GM18868 (cell line): Measurements from ENCODE around the gene TTC9C.
"Not testable (repeated sequence)": the region's sequence is repeated elsewhere in the genome, so short reads cannot be mapped to it uniquely, and the experiment has no call there.

Experiments used
- ATAC-seq: cut with Tn5 transposase; IDR thresholded peaks from one replicate; pipeline ENCODE4 v1.9.1; 2021; ENCODE audit warnings: mild to moderate bottlenecking, moderate library complexity; ENCODE audit not compliant: unreplicated experiment

The TTC9C gene

DNA sequence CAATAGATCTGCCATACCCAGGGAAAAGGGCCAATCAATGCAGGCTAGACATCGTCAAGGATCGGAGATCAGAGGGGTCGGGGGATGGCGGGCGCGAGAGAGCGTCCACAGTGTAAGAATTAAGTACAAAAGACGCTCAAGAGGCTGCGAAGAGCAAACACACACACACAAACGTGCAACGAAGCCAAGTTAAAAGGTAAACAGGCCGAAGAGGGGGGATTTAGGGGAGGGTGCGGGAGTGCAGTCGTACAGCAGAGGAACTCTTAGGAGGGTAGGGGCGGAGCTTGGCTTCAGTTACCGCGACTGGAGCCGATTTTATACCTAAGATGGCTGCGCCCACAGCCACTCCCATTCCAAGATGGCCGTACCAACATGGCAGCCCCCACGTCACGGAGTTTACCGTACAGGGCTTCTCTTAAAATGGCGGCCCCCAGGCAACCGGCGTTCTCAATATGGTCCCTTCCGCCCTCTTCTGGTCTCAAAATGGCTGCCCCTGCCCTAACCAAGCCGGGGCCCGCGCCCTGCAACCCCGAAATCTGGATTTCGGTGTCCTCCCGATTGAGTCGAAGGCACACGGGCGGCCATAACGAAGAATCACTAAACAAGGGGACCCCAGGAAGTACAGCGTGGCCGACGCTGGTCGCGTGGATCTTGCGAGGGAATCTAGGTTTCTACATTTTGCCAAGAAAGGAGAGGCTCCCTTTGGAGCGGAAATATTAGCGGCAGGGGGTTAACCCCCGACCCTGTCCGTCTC, 18.9 kb upstream of the TTC9C start:
- peak; percentile 70 for ATAC-seq

DNA sequence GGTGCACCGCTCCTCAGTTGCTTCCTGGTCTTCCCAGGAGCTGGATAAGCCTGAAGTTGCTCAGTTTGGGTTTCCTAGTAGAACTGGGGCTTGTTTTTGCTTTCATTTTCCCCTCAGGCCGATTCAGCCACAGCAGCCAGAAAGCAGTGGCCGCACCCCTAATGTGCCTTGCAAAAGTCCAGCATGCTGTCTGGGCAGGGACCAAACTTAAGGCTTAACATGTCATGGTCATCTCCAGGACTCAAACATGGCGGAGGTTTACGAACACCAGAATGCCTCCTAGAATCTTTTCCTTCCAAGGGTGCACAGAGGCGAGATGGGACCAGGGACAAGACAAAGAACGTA, 18.3 kb upstream of the TTC9C start:
- no peak for ATAC-seq

DNA sequence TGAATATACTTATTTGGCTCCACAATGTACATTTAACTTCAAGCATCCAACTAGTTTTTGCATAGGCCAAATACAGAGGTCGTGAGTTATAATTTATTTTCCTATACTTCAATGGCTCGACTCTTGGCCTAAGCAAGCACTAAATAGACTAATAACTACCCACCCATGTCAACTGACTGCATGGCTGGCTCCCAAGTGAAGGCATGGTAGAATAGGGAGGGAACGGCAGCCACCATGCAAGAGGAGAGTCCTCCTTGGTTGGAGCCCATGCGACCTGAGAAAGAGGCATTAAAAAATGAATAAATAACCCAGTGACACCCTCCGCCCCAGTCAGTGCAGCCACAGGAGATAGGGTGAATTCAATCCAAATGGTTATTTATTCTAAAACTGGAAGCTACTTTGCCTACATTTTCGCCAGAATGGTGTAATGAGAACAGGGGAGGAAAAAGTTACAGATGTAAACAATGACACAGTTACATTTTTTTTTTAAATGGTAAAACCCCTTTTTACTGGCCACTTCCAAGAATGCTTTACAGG, 15.9 kb upstream of the TTC9C start:
- no peak for ATAC-seq

DNA sequence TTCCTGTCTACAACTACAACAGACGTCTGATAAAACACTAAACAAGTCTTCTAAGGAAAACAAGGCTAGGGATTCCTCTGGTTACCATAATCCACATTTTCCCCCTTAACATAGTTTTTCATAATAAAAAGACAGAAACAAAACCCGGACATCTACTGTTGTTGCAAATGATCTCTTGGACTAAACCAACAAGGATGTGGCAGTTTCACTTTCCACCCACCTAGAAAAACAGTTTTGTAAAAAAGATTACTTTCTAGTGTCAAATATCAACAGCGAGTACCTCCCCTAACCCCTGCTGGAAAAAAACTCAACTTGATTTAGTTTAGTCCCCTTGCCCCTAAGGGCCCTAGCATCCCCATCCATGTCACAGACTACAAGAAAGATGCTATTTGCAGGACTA, 15.4 kb upstream of the TTC9C start:
- no peak for ATAC-seq

DNA sequence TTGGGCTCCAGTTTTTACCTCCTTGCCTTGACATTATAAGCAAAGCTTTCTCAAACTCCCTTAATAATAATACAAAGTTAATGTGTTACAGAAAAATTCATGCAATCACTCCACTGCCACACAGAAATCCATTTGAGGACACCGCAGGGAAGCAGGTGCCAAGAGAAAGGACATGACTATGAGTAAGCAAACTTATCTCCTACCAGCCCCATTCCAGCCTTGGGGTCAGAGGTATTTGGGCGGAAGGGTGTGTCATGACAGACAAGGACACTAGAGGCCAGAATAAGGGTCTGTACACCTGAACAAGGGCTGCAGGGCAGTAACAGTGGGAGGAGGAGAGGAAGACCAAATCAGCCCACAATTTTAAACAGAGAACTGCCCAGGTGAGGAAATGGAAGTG, 14.9 kb upstream of the TTC9C start:
- ATAC-seq = no peak

DNA sequence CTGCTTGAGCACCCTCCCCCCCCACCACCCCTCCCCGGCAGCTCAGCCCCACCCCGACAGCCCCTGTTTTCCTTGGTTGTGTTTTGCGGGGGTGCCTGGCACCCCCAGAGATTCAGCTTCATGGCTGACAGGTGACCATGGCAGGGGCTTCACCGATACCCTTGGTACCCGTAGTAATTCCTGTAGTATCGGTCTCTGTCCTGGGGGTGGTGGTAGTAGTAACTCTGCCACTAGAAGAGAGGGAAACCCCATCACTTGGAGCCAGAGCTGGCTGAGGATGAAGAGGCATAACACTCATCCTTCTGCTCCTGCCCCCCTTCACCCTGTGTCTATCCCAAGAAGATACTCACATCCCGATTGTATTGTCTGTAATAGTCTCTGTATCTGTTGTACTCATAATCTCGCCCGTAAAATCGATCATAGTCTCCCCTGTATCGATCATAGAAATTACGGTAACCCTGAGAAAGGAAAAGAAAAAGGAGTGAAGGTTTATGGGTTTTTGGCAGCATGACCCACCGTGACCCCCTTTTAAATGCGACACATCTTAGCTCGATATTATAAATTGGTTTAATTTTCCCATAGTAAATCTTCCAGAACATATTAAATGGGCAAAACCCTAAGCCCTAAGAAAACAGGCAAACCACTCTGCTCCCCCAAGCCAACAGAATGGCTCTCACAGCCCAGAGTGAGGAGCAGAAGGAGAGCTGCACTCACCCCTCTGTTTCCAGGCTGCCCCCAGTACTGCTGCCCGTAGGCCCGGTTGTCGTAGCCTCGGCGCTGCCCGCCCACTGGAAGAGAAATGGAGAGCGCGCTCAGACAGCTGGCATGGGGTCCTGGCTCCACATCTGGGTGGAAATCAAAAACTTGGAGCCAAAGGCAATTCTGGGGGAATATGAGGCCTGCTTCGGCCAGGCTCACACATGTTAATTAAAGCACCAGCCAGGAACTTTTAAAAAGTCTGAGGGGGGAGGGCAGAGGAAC, 12.8 kb upstream of the TTC9C start:
- ATAC-seq = no peak

DNA sequence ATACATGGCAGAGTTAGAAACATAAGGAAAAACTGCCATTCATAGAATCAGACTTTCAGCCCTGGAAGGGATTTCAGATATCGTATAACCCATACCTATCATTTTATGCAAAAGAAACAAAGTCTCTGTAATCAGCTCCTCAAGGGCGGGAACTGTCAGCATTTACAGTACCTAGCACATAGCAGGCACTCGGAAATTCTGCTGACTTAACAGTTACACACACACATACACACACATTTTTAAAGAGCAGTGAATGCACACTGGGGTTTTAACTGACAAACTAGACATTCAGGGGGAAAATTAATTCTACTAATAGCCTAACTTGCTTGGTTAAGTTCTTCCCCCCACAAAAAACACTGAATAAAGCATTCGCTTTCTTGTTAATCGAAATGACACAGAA, 12.1 kb upstream of the TTC9C start:
- ATAC-seq = no peak

DNA sequence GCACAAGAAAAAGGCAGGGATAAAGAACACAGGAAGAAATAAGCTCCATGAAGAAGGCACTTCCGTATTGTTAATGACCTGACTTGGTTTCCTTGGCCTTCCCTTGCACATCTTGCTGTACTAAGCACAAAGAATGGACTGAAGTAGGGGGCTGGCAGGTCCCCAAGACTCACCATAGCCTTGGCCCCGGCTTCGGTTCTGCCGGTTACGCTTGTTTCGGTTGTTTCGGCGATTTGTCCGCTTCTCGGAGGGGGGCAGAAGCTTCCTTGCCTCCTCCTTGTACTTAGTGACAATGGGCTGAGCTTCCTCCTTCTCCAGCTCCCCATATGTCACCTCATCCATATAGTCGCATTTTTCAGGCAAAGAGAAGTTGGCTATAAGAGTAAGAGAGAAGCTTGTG, 11.5 kb upstream of the TTC9C start:
- no peak for ATAC-seq

DNA sequence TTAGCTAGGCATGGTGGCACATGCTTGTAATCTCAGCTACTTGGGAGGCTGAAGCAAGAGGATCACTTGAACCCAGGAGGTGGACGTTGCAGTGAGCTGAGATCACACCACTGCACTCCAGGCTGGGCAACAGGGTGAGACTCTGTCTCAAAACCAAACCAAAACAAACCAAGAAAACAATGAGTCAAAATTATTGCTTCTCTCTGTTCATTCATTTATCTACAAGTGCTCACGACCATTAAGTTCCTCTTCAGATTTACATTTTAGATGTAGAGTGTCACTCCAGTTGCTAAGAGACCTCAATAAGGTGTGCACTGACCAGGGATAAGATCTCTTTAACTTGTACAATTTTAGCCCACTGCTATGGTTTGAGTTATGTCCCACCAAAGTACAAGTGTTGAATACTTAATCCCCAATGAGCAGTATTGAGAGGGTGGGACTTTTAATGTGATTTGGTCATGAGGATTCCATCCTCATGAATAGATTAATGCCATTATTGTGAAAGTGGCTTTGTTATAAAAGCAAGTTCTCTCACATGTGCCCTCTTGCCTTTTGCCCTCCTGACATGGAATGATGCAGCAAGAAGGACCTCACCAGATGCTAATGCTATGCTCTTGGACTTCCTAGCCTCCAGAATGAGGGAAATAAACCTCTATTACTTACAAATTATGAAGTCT, 8.8 kb upstream of the TTC9C start:
- no peak for ATAC-seq

DNA sequence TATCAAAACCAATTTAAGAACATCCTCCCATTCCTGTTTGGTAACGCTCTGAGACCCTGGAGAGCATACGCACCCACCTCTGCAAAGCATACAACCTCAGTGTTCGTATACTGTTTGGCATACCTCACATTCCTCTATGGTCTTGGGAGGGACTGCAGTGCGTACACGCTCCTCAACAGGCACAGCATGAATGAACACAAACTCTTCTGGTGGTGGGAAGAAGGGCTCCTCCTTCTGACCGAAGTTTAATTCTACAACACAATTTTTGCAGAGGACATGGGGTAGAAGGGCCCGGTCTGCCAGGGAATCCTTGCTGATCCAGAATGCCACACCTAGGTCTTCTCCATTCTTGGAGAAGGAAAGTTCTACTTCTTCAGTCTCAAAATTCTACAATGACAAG, 6.3 kb upstream of the TTC9C start:
- ATAC-seq = no peak

DNA sequence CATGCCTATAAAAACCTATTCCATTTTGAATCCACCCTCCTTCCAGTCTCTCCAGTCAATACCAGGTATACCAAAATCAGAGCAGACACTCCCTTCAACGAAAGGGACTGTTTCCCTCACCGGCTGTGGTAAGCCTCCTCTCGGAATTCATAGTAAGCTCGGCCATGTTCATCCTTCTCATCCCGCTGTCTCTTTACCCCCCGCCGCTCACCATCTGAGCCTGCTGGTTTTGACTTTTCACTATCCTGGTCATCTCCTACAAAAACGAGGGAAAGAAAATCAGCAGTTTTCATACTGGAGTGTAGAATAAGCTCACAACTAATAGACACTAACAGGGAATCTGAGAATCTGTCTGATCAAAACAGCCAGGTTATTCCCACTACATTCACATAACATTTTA, 4.1 kb upstream of the TTC9C start:
- no peak for ATAC-seq

DNA sequence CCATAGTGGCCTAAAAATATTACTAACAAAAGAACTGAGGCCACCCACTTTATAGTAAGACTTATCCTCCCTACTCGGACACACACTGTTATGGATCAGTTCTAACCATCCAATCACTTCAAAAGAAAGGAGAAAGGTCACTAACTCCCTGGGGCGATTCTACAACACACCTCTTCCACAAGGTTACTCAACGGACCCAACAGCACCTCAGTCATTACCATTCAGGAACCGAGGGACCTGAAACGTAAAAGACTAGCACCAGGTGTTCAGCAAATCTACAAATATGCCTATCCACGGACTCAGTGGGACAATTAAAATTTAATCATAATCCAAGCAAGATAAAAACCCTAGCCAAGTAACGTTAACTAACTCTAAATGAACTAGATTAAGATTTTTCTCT, 2.6 kb upstream of the TTC9C start:
- no peak for ATAC-seq

DNA sequence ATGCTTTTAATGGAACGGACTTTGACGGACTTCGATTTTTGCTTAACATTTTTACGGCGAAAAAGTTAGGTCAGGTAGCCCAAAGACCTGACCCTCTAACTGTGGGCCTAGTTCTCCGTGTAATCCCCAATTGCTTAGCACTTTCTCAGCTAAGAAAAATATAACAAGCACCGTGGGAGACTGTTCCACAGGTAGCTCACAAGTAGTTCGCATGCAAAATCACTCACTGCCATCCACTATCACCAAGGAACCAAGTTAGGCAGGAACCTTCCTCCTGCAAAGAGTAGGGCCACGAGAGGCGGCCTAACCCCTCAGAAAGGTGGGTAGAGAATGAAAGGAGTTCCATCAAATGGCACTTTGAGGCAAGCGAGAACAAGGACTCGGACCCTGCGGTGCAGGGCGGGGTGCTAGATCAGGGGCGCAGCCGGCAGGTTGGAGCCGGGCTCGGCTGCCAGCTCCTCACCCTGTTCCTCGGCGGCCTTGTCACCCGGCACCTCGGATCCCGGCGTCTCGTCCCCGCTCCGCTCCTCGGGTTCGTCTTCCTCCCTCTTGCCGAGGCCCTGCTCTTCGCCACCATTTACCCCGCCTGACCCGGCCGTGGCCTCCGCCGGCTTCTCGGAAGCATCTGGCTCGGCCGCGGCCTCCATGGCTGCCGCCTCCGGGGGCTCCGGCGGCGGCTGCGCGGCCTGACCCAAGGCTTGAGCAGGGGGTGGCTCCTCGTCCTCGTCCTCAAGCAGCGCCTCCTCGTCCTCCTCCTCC, 2.0 kb upstream of the TTC9C start:
- ATAC-seq = no peak

DNA sequence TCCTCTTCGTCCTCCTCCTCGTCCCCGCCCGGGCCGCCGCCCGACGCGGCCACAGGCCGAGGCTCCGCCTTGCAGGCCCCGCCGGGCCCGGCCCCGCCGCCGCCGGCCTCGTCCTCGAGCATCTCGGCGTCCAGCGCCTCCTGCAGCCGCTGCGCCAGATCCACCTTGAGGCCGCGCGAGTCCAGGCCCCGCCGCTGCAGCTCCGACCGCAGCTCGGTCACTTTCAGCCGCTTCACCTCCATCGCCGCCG, 1.4 kb upstream of the TTC9C start:
- ATAC-seq = no peak

DNA sequence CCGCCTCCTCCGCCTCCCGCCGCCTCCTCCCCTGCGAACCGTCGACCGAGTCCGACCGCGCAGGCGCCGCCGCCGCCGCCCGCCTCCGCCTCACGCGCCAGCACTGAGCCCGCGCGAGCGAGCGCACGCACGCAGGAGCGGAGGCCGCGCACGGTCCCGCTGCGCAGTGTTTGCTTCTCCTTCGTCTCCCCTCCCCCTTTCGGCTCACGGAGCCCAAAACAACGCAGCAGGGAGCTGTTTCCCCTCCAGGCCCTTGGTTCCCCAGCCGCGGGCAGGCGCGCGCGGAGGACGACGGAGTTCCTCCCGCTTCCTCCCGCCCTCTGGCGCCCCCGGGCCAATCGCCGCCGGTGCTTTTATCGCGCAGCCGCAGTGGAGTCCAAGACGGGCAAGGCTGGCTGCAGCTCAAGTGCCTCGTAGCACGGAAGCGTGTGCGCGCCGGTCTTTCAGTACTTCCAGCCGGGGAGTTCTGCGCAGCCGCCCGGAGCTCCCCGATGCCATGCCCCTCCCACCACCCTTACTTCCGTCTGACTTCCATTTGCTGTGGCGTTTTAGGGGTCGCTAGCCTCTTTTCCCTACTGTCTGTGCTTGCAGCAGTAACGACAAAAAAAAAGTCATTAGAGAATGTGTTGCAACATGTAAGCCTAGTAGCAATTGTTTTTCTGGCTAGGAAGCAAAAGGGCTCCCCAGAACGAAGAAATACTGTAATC, 968 bp upstream of the TTC9C start, which contains the start of gene HNRNPUL2:
Gene HNRNPUL2, minus strand, starts transcription at position 293 of the 707 bp plus-strand sequence. CDS start 301 bp downstream, outside the sequence.
- peak; percentile 70 for ATAC-seq

DNA sequence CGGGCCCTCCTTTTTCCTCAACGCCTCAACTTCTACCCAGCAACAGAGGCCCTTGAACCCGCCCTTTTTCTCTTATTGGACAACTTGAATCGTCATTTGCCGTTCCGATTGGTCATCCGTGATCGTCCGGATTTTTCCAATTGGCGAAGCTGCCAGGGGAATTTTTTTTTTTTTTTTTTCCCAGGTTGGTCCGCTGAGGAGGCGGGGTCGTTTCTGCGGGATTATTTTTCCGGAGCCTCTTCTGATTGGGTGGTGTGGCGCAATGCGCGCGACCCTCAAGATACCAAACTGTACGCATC, 465 bp upstream of the TTC9C start:
- ATAC-seq = peak; percentile 51

DNA sequence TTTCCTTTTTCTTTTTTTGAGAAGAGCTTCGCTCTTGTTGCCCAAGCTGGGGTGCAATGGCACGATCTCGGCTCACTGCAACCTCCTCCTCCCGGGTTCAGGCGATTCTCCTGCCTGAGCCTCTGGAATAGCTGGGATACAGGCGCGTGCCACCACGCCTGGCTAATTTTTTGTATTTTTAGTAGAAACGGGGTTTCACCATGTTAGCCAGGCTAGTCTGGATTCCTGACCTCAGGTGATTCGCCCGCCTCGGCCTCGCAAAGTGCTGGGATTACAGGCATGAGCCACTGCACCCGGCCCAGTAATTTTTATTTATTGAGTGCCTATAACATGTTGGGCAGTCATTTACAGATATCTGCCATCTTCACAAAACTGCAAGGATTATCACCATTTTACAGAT, 1.8 kb downstream of the TTC9C start:
- not testable (repeated sequence) for ATAC-seq

DNA sequence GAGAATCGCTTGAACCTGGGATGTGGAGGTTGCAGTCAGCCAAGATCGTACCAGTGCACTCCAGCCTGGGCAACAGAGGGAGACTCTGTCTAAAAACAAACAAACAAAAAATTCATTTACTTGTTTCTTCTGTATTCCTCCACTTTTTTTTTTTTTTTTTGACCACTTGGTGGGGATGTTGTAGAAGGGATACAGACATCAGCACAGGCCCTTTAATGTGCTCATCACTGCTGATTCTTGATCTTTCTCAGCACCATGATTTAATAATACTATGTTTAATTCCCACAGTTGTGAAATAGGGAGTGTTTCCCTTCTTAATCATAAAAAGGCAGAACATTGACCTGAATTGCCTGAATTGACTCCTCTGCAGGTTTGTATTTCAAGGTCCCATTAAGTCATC, 4.5 kb downstream of the TTC9C start:
- no peak for ATAC-seq

DNA sequence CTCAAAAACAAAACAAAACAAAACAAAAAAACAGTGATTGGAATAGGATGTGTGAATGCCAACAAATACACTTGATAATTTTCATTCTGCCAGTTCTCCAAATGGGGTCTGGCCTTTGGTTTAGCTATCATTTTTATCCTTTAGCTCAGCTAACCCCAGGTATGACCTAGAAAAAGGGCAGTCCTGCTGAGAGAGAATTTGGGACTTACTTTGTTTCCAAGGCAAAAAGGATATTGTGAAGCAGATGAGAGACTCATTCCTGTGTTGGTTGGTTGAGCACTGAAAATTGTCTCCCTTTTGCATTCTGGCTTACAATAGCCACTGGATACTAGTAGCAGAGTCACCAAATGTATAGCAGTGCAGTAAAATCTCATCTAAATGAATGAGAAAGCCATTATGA, 8.9 kb downstream of the TTC9C start:
- ATAC-seq = no peak

DNA sequence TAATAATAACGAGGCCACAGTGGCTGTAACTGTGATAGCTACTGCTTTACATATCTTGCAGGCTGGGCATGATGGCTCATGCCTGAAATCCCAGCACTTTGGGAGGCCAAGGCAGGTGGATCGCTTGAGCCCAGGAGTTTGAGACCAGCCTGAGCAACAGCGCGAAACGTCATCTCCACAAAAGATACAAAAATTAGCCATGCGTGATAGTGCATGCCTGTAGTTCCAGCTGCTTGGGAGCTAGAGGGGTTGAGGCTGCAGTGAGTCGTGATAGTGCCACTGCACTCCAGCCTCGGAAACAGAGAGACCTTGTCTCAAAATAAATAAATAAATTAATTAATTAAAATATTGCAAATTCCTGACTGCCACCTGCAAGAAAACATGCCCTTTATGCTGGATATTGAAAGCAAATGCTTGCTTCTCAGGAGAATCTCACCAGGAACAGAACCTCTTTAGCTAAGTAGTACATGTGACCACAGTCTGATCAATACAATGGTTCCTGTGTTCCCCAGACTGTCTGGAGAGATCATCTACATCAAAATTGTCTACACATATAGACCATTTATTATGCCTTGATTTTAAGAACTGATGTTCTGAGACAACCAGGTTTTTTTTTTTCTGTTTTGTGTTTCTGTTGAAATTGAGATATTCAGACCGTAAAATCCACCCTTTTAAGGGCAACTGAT, 19.3 kb downstream of the TTC9C start:
- ATAC-seq = no peak
